GM18505 (cell line): ENCODE data around the gene JPH2.

ENCODE experiments used
- ATAC-seq: cut with Tn5 transposase; IDR thresholded peaks from one replicate; pipeline ENCODE4 v1.9.1; 2021; ENCODE audit not compliant: unreplicated experiment
- POLR2A ChIP-seq: IDR thresholded peaks from 4 replicates; pipeline ENCODE4 v1.6.1; 2011; ENCODE audit warnings: borderline replicate concordance; ENCODE audit not compliant: insufficient read depth, insufficient read length; ENCODE audit errors: extremely low read depth

JPH2 gene

GRCh38 chr20:44151621-44152416 lies 35.2 kb downstream of the JPH2 start:
- no peak for TF ChIP-seq POLR2A
- ATAC-seq, result no peak

- no peak for TF ChIP-seq POLR2A
- no peak for ATAC-seq
Measured at GRCh38 chr20:44146272-44146671, 40.7 kb downstream of the JPH2 start.

- TF ChIP-seq POLR2A, result no peak
- no peak for ATAC-seq
Measured at GRCh38 chr20:44145131-44145775, 41.7 kb downstream of the JPH2 start.

- no peak for ATAC-seq
- no peak for TF ChIP-seq POLR2A
Measured at GRCh38 chr20:44143936-44144335, 43.1 kb downstream of the JPH2 start.

GRCh38 chr20:44142413-44142812 lies 44.6 kb downstream of the JPH2 start:
- no peak for TF ChIP-seq POLR2A
- ATAC-seq, result no peak

- ATAC-seq, result no peak
- no peak for TF ChIP-seq POLR2A
Measured at GRCh38 chr20:44141873-44142272, 45.1 kb downstream of the JPH2 start.

GRCh38 chr20:44138867-44139266 lies 48.1 kb downstream of the JPH2 start:
- no peak for TF ChIP-seq POLR2A
- ATAC-seq, result no peak

GRCh38 chr20:44137266-44137801 lies 49.7 kb downstream of the JPH2 start:
- ATAC-seq, result no peak
- TF ChIP-seq POLR2A, result no peak

- TF ChIP-seq POLR2A, result no peak
- no peak for ATAC-seq
Measured at GRCh38 chr20:44136579-44137265, 50.3 kb downstream of the JPH2 start.

GRCh38 chr20:44135417-44136204 lies 51.4 kb downstream of the JPH2 start:
- TF ChIP-seq POLR2A, result no peak
- ATAC-seq, result peak; percentile 11

- TF ChIP-seq POLR2A, result no peak
- ATAC-seq, result peak; percentile 48
Measured at GRCh38 chr20:44135012-44135412, 52.0 kb downstream of the JPH2 start.

GRCh38 chr20:44133424-44133823 lies 53.6 kb downstream of the JPH2 start:
- TF ChIP-seq POLR2A, result no peak
- no peak for ATAC-seq

GRCh38 chr20:44131704-44132103 lies 55.3 kb downstream of the JPH2 start:
- TF ChIP-seq POLR2A, result no peak
- ATAC-seq, result no peak
